ENCODE measurements around the gene ATP2B2.

Gene ATP2B2

DNA sequence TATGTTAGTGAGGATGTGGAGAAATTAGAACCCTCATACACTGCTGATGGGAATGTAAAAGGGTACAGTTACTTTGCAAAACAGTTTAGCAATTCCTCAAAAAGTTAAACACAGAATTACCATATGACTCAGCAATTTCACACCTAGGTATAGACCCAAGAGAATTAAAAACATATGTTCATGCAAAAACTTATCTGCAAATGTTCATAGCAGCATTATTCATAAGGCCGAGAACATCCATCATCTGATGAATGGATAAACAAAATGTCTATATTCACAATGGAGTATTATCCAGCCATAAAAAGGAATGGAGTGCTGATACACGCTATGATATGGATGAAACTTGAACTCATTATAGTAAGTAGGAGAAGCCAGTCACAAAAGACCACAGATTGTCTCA lies 194.8 kb downstream of the ATP2B2 start:
- no peak for DNase-seq (ENCODE audit: low spot score)
- in situ Hi-C loops (cut with MboI; ENCODE audit: low pct_unique_long_range_greater_than_20kb, low sequenced_read_pairs, unreplicated experiment): no loop called here
- TF ChIP-seq, protein P1, sequence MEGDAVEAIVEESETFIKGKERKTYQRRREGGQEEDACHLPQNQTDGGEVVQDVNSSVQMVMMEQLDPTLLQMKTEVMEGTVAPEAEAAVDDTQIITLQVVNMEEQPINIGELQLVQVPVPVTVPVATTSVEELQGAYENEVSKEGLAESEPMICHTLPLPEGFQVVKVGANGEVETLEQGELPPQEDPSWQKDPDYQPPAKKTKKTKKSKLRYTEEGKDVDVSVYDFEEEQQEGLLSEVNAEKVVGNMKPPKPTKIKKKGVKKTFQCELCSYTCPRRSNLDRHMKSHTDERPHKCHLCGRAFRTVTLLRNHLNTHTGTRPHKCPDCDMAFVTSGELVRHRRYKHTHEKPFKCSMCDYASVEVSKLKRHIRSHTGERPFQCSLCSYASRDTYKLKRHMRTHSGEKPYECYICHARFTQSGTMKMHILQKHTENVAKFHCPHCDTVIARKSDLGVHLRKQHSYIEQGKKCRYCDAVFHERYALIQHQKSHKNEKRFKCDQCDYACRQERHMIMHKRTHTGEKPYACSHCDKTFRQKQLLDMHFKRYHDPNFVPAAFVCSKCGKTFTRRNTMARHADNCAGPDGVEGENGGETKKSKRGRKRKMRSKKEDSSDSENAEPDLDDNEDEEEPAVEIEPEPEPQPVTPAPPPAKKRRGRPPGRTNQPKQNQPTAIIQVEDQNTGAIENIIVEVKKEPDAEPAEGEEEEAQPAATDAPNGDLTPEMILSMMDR (IDR thresholded peaks at IDR 0.05; ENCODE audit: extremely low read depth, insufficient read depth, missing control alignments): no peak

DNA sequence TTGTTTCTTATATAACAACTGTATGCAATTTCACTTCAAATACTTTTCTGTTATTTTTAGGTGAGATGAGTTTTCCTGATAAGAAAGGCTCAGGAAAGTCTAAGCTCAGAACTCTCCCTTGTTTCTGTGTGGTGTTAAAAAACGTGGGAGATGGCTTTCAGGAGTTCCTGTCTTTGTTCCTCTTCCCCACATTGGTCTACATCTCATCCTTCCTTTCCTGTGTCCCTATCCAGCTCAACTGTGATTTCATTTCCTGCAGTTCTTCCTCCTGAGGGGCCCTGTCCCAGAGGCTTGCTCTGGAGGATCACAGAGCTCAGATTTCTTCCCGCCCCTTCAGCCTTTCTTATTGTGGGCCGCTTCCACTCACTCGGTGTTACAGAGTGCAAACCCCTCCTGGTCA lies 195.7 kb downstream of the ATP2B2 start:
- DNase-seq (ENCODE audit: low spot score): no peak
- TF ChIP-seq, protein P1 (IDR thresholded peaks at IDR 0.05; ENCODE audit: extremely low read depth, insufficient read depth, missing control alignments): no peak

DNA sequence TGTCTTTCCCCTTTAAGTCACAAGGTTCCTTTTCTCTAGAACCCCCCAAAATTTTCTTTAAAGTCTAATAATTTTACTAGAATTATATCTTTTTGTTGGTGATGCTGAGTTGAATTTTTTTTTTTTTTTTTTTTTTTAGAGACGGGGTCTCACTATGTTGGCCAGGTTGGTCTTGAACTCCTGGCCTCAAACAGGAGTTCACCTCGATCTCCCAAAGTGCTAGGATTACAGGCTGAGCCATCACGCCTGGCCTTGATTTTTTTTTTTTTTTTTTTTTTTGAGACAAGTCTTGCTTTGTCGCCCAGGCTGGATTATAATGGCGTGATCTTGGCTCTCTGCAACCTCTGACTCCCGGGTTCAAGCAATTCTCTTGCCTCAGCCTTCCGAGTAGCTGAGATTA lies 196.7 kb downstream of the ATP2B2 start:
- TF ChIP-seq, protein P1 (IDR thresholded peaks at IDR 0.05; ENCODE audit: extremely low read depth, insufficient read depth, missing control alignments): no peak
- in situ Hi-C loops (cut with MboI; ENCODE audit: low pct_unique_long_range_greater_than_20kb, low sequenced_read_pairs, unreplicated experiment): no loop called here

More for the DNA sequence above, 195.7 kb downstream of the ATP2B2 start:
- in situ Hi-C loops (cut with MboI; ENCODE audit: low pct_unique_long_range_greater_than_20kb, low sequenced_read_pairs, unreplicated experiment): no loop called here

DNA sequence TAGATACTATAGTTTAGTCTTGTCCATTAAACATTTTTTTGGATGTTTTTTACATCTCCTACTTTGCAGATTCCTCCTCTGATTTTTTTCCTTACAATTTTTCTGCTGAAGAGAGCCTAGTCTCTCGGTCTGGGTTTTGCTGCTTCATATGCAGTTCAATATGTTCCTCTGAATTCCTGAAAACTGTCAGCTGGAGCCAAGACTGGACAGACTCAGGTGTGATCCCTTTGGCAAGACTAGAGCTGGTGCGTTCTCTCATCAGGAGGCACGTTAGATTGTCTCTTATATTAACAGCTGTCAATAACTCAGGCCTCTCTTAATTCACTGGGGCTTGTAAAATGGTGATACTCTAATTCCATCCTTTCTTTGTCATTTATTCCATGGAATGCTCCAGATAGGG lies 199.2 kb downstream of the ATP2B2 start:
- no peak for DNase-seq (ENCODE audit: low spot score)
- in situ Hi-C loops (cut with MboI; ENCODE audit: low pct_unique_long_range_greater_than_20kb, low sequenced_read_pairs, unreplicated experiment): no loop called here
- TF ChIP-seq, protein P1 (IDR thresholded peaks at IDR 0.05; ENCODE audit: extremely low read depth, insufficient read depth, missing control alignments): no peak

More for the DNA sequence above, 196.7 kb downstream of the ATP2B2 start:
- DNase-seq (ENCODE audit: low spot score): no peak

DNA sequence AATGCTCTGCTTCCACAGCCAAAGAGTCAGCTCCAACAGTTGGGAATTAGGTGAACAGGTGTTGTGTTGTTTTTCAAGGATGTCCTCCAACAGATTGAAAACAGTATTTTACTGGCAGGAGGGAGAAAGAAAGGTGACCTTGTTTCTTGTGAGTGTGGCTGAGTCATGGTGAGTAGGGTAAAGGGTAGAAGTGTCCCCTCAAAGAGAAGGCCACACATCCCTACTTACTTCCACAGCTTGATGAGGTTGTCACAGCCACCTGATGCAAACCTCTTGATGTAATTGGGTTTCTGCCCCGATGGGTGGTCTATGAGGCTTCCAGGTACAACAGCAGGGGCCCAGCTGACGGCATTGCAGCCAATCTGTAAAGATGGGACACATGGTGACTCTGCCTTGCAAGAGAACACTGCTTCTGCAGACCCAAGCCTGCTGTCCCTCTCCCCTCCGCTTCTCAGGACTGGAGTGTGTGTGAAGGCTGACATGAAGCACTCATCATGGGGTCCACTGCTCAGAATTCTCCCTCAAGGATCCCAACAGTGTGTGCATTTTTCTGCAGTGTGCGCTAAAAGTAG lies 200.0 kb downstream of the ATP2B2 start:
- in situ Hi-C loops (cut with MboI; ENCODE audit: low pct_unique_long_range_greater_than_20kb, low sequenced_read_pairs, unreplicated experiment): no loop called here
- no peak for DNase-seq (ENCODE audit: low spot score)
- TF ChIP-seq, protein P1 (IDR thresholded peaks at IDR 0.05; ENCODE audit: extremely low read depth, insufficient read depth, missing control alignments): no peak

DNA sequence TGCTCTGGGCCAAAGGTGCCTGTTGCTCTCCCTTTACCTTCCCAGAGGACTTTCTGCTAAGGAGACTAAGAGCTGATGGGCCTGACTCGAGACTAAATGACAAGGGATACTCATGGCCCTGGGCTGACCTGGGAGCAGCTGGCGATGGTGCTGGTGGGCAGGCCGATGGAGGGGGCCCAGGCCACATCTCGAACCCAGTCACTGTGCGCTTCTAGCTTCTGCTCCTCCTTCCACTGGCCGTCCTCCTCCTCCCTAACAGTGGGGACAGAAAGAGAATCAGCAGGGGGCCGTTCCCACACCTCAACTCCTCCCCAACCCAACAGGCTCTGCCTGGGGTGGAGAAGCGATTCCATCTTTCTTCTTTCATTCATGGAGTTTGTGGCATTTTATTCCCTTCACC lies 200.5 kb downstream of the ATP2B2 start:
- DNase-seq (ENCODE audit: low spot score): no peak
- in situ Hi-C loops (cut with MboI; ENCODE audit: low pct_unique_long_range_greater_than_20kb, low sequenced_read_pairs, unreplicated experiment): no loop called here
- TF ChIP-seq, protein P1 (IDR thresholded peaks at IDR 0.05; ENCODE audit: extremely low read depth, insufficient read depth, missing control alignments): no peak

Data from GM13977 (cell line).